GM12878 (cell line): ENCODE measurements around the gene CAMTA1. TPM values are rescaled to one million over a fixed set of nuclear protein-coding genes. Genes with fewer than 3 reads are reported as not detected.

Source experiments
- ATAC-seq: fragments of 200-7000 bp; cut with Tn5 transposase; 3 replicates; pipeline ENCODE4 v1.9.1; 2020; ENCODE audit warnings: mild to moderate bottlenecking, moderate library complexity
- BruUV-seq: library from RNA; stranded (reverse); fragments of 400-500 nt; replicated peaks from 2 replicates; lab custom pipeline; 2021; lab: Mats Ljungman, UMichigan
- CTCF ChIA-PET: fragments of 300-600 bp; sonication (Branson Sonifier 250); formaldehyde crosslinking; extraction: SDS; loops from one replicate; lab custom pipeline; 2021; ENCODE audit warnings: inconsistent platforms; lab: Yijun Ruan, JAX
- POLR2A ChIA-PET: fragments of 350-600 bp; formaldehyde crosslinking; extraction: SDS; loops from one replicate; lab custom pipeline; 2021; ENCODE audit warnings: inconsistent platforms; lab: Charles Lee
- RAD21 ChIA-PET: fragments of 300-600 bp; sonication (Branson Sonifier 250); formaldehyde crosslinking; loops from one replicate; lab custom pipeline; 2023; ENCODE audit warnings: antibody characterized with exemption; ENCODE audit not compliant: unreplicated experiment; lab: Charles Lee
- SMC1A ChIA-PET: fragments of 300-600 bp; sonication (Branson Sonifier 250); formaldehyde crosslinking; loops from one replicate; lab custom pipeline; 2023; ENCODE audit not compliant: unreplicated experiment, uncharacterized antibody; lab: Charles Lee
- DNase-seq: peaks from one replicate; pipeline ENCODE4 v3.0.0-alpha.2; 2011; ENCODE audit warnings: low read depth, low spot score
- FAIRE-seq: peaks from 3 replicates; lab custom pipeline; 2011; peaks lifted over from hg19 to GRCh38; lab: Jason Lieb, UNC
- H2AFZ ChIP-seq: 2 replicates; pipeline ENCODE4 v1.6.0; 2011; ENCODE audit warnings: low read depth, low read length, control low read depth; ENCODE audit not compliant: control insufficient read depth
- H3K27ac ChIP-seq: 2 replicates; pipeline ENCODE4 v1.5.1; 2011; ENCODE audit warnings: control low read depth; ENCODE audit not compliant: control insufficient read depth, insufficient read depth
- H3K27me3 ChIP-seq, 2 experiments: replicated peaks in 1 of 2; 2 replicates each; pipeline versions ENCODE4 v1.6.0 to v1.6.1; 2011; ENCODE audit warnings: low read length in 1 of 2; ENCODE audit not compliant: control insufficient read depth in 2 of 2, insufficient read depth in 2 of 2
- H3K36me3 ChIP-seq, 2 experiments: 2 replicates each; pipeline ENCODE4 v1.5.1; 2011; ENCODE audit warnings: low read length in 1 of 2; ENCODE audit not compliant: control insufficient read depth in 2 of 2, insufficient read depth in 2 of 2
- H3K4me1 ChIP-seq: 2 replicates; pipeline ENCODE4 v1.6.1; 2011; ENCODE audit warnings: mild to moderate bottlenecking, low read length, moderate library complexity, mixed read lengths; ENCODE audit not compliant: control insufficient read depth, insufficient read depth
- H3K4me2 ChIP-seq: 2 replicates; pipeline ENCODE4 v1.6.0; 2011; ENCODE audit warnings: control low read depth; ENCODE audit not compliant: control insufficient read depth, insufficient read depth
- H3K4me3 ChIP-seq: fragments of 200-600 bp; sonication (generic); 2 replicates; pipeline ENCODE4 v1.5.1; 2016
- H3K79me2 ChIP-seq: 2 replicates; pipeline ENCODE4 v1.6.0; 2011; ENCODE audit warnings: low read length; ENCODE audit not compliant: control insufficient read depth, insufficient read depth
- H3K9ac ChIP-seq: 2 replicates; pipeline ENCODE4 v1.8.0; 2011; ENCODE audit warnings: low read length, control low read depth, mixed read lengths; ENCODE audit not compliant: control insufficient read depth, insufficient read depth
- H3K9me3 ChIP-seq: replicated peaks from 3 replicates; pipeline ENCODE4 v1.5.1; 2011; ENCODE audit warnings: mild to moderate bottlenecking, low read length; ENCODE audit not compliant: control insufficient read depth, insufficient read depth
- H4K20me1 ChIP-seq: 2 replicates; pipeline ENCODE4 v1.6.0; 2011; ENCODE audit not compliant: control insufficient read depth, insufficient read depth
- BMI1 ChIP-seq: fragments of 450-650 bp; IDR thresholded peaks from 2 replicates; pipeline ENCODE4 v1.6.1; 2016; ENCODE audit warnings: mild to moderate bottlenecking, moderate library complexity, borderline replicate concordance
- ETV6 ChIP-seq, 2 experiments: fragments of 450-650 bp in 1 of 2; IDR thresholded peaks in 1 of 2; conservative IDR thresholded peaks in 1 of 2; 2 replicates each; pipeline ENCODE4 v1.6.1; 2014; ENCODE audit warnings: antibody characterized with exemption in 1 of 2, borderline replicate concordance in 1 of 2, low read depth in 1 of 2, mild to moderate bottlenecking in 1 of 2, moderate library complexity in 1 of 2
- GATAD2B ChIP-seq: fragments of 450-650 bp; conservative IDR thresholded peaks from 2 replicates; pipeline ENCODE4 v1.6.1; 2017; ENCODE audit warnings: low read depth, mild to moderate bottlenecking, moderate library complexity
- HDGF ChIP-seq: fragments of 450-650 bp; IDR thresholded peaks from 2 replicates; pipeline ENCODE4 v1.6.1; 2016; ENCODE audit warnings: antibody characterized with exemption
- IRF4 ChIP-seq: IDR thresholded peaks from 2 replicates; pipeline ENCODE4 v1.6.1; 2011; ENCODE audit warnings: low read depth, low read length
- MEF2B ChIP-seq: fragments of 450-650 bp; IDR thresholded peaks from 2 replicates; pipeline ENCODE4 v1.6.1; 2018; ENCODE audit warnings: mild to moderate bottlenecking, moderate library complexity; ENCODE audit not compliant: partially characterized antibody, poor library complexity, severe bottlenecking
- NR2F1 ChIP-seq: fragments of 450-650 bp; conservative IDR thresholded peaks from 2 replicates; pipeline ENCODE4 v1.6.1; 2017; ENCODE audit warnings: mild to moderate bottlenecking
- POLR2A ChIP-seq: IDR thresholded peaks from 2 replicates; pipeline ENCODE4 v1.6.1; 2011; ENCODE audit warnings: low read depth, mild to moderate bottlenecking, low read length
- PRDM15 ChIP-seq: fragments of 450-650 bp; formaldehyde crosslinking; IDR thresholded peaks from 2 replicates; pipeline ENCODE4 v1.4.0; 2020; ENCODE audit warnings: mild to moderate bottlenecking, moderate library complexity
- RAD21 ChIP-seq: IDR thresholded peaks from 2 replicates; pipeline ENCODE4 v1.6.1; 2011; ENCODE audit warnings: mild to moderate bottlenecking, low read depth, low read length, moderate library complexity; ENCODE audit not compliant: insufficient read depth
- RELB ChIP-seq: fragments of 450-650 bp; IDR thresholded peaks from 2 replicates; pipeline ENCODE4 v1.6.1; 2017; ENCODE audit warnings: low read depth, mild to moderate bottlenecking, moderate library complexity
- TCF12 ChIP-seq: IDR thresholded peaks from 2 replicates; pipeline ENCODE4 v1.6.1; 2011; ENCODE audit warnings: low read depth, mild to moderate bottlenecking, low read length
- USF2 ChIP-seq: IDR thresholded peaks from 2 replicates; pipeline ENCODE4 v1.6.1; 2011; ENCODE audit warnings: low read depth, low read length, improper control_type of control experiment, borderline replicate concordance
- WGBS: methylation state at CpG from one replicate; pipeline ENCODE4 v1.1.6; 2016; ENCODE audit warnings: low lambda C conversion rate; ENCODE audit not compliant: insufficient replicate concordance, insufficient coverage; ENCODE audit errors: missing lambda C conversion rate; 5-methylcytosine and 5-hydroxymethylcytosine counted together
- in situ Hi-C: fragments of 300-500 bp; cut with MboI; formaldehyde crosslinking; loops from 9 replicates; pipeline ENCODE4 v1.14.3; 2018; ENCODE audit warnings: mixed read lengths
- intact Hi-C: fragments of 100-400 bp; cut with micrococcal nuclease; formaldehyde crosslinking; loops from one replicate; pipeline ENCODE4 v1.14.2; 2022; ENCODE audit not compliant: unreplicated experiment
- polyA plus RNA-seq, 11 experiments: library from polyadenylated mRNA; depleted of rRNA in 4 of 11; unstranded in 6 of 11; stranded (reverse) in 5 of 11; fragments of >200 nt; fragmentation: Nextera tagmentation in 4 of 11; fragmentation: Illumina TruSeq in 1 of 11; extraction: Ambion mirVana in 4 of 11; extraction: Trizol in 1 of 11; gene quantifications; 1 replicate in 1 of 11; 2 replicates in 10 of 11; pipeline versions ENCODE4 v1.2.1 to v1.2.3, GENCODE V29; 2011 to 2016; ENCODE audit warnings: inconsistent platforms in 2 of 11, missing spikeins in 2 of 11, low read depth in 1 of 11
- total RNA-seq, 4 experiments: library from RNA; depleted of rRNA in 3 of 4; stranded (reverse); fragments of >200 nt in 3 of 4; fragmentation: Illumina TruSeq in 1 of 4; extraction: Trizol in 1 of 4; gene quantifications; 2 replicates each; pipeline versions ENCODE4 v1.2.1 to v1.2.3, GENCODE V29; 2013 to 2021

The CAMTA1 gene
- total and polyA plus RNA-seq, 10 of the 15 experiments (the other 5 are each of a cell fraction or from before 2014, with no cell fraction given): 37.7 to 148 (median 76.4) TPM

- FAIRE-seq (no peak), DNase-seq (no peak), ATAC-seq (no peak)
- TF ChIP-seq MEF2B (no peak), USF2 (no peak), IRF4 (no peak), RAD21 (no peak), BMI1 (no peak), PRDM15 (CRISPR knock-in tag) (no peak), GATAD2B (no peak), ETV6 (conservative IDR thresholded peaks at IDR 0.05 in 1 of 2, IDR thresholded peaks at IDR 0.05 in 1 of 2; ENCODE audit: borderline replicate concordance in 1 of 2, low read depth in 1 of 2) (no peak), POLR2A (no peak), TCF12 (no peak), RELB (no peak), HDGF (no peak), NR2F1 (no peak)
- Histone ChIP-seq H3K9me3 (no peaks in the 10 kb centered on the region), H3K27me3 (no peaks in the 10 kb centered on the region; a peak in 1 of 4 replicates), H3K4me1 (no peaks in the 10 kb centered on the region), H3K9ac (no peak overlapping the region), H4K20me1 (no peaks in the 10 kb centered on the region), H3K4me3 (no peak overlapping the region), H3K36me3 (no peaks in the 10 kb centered on the region), H3K79me2 (no peaks in the 10 kb centered on the region), H2AFZ (no peak overlapping the region), H3K27ac (no peak overlapping the region), H3K4me2 (no peak overlapping the region)
- CTCF ChIA-PET: interaction anchor here (1.3 kb wide), 1 partner anchor 15 kb away, joined by 3 read pairs; no protein-coding TSS in a partner anchor
- intact Hi-C loops (no loop called here), in situ Hi-C loops (no loop called here)
- BruUV-seq: no TSS peak
- RAD21 ChIA-PET: no interaction called here
- WGBS: 16% methylated on average over 6 of the region's 6 CpGs
- POLR2A ChIA-PET: no interaction called here
- SMC1A ChIA-PET: no interaction called here
These were observed 952.8 kb downstream of the CAMTA1 start for GRCh38 chr1:7738044-7738443.
